GF-D8 (cell line): ENCODE results near the gene TRABD.
"Not testable (repeated sequence)": the region's sequence is repeated elsewhere in the genome, so short reads cannot be mapped to it uniquely, and the experiment has no call there.

ENCODE experiments used
- DNase-seq: peaks from one replicate; lab custom pipeline; 2025; lab: John Stamatoyannopoulos, UW

The TRABD gene

DNA sequence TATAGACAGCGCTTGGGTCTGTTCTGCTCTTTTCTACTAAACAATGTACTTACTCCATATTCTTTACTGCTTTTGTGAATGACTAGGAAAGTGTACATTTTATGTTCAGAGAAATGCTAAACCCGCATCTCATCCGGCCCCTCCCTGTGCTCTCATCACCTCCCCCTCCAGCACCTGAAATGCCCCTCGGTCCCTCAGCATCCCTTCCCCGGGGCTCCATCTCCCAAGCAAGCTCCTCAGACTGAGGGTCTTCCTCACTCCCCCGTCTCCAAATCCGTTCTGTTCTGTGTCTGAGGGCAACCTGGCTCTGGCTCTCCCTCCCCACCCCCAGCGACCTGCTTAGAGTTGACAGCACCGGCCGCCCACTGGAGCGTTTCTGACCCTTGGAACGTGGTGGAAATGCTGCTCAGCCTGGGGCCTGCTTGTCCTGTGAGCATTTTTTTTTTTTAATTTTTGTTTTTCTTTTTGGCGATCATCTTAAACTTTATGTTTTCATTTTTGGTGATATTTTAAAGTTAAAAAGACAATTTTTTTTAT is 16.5 kb downstream of the TRABD start:
- no peak for DNase-seq

DNA sequence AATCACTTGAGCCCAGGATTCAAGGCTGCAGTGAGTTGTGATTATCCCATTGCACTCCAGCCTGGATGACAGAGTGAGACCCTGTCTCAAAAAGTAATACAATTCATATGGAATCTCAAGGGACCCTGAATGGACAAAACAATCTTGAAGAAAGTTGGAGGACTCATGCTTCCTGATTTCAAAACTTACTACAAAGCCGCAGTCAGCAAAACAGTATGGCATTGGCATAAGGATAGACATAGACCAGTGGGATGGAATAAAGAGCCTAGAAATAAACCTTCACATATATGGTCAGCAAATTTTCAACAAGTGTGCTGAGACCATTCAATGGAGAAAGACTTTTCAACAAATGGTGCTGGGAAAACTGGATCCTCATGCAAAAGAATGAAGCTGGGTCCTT is 17.6 kb downstream of the TRABD start:
- no peak for DNase-seq

DNA sequence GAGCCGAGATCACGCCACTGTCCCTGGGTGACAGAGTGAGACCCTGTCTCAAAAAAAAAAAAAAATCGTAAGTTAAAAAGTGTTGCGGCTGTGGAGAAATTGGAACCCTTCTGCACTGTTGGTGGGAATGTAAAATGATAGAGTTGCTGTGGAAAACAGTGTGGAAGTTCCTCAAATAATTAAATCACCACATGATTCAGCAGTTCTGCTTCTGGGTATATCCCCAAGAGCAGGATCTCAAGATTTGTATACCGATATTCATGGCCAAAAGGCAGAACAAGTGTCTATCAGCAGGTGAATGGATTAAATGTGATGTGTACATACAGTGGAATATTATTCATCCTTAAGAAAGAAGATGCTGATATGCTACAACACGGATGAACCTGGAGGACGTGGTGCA is 18.9 kb downstream of the TRABD start:
- DNase-seq = no peak

DNA sequence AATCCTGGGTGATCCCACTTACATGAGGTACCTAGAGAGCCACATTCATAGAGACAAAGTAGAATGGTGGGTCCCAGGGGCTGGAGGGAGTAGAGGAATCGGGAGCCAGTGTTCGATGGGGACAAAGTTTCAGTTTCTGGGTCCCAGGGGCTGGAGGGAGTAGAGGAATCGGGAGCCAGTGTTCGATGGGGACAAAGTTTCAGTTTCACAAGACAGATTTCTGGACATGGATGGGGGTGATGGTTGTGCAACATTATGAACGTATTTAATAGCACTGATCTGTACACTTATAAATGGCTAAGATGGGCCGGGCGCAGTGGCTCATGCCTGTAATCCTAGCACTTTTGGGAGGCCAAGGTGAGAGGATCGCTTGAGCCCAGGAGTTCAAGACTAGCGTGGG is 19.3 kb downstream of the TRABD start:
- not testable (repeated sequence) for DNase-seq

DNA sequence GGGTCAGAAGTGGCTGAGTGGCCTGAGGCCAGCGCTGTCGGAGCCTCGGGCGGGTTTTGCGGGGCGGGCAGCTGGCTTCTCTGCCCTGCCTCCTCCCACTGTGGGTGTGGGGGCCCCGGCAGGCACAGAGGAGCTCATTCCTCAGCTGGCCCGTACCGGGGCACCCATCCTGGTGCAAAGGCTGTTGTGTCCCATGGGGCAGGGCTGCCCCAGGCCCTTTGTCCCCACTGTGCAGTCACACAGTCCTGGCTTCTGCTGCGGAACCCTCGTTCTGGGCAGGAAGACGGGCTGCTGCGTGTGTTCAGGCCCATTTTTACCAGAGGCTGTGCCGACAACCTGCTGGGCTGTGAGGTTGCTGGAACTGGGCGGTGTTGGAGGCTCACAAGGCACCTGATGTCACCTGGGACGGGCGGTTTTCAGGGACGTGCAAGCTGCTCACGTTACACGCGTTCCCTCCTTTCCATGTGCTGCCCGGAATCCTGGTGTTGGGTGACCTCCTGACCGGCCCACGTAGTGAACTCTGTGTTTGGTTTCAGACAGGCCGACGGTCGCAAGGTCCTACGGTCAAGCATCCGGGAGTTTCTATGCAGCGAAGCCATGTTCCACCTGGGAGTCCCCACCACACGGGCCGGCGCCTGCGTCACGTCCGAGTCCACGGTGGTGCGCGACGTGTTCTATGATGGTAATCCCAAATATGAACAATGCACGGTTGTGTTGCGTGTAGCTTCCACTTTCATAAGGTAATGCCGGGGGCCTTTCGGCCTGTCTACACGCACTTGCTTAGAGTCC is 20.3 kb downstream of the TRABD start:
- DNase-seq = no peak

DNA sequence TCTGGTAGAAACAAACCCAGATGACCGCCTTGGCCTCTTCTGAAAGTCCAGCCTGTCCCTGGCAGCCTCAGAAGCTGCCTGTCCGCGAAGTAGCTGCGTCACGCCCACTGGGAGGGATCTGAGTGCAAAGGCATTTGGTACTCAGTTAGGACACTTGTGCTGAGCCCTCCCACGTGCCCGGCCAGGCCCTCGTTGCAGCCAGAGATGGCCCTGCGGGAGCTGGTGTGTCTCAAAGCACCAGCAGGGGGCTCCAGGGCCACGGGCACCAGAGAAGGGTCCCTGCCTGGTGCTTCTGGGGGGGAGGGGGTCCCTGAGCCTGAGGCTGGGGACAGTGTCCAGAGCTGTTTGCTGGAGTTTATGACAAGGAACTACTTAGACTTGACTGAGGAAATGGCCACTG is 20.9 kb downstream of the TRABD start:
- DNase-seq = no peak

DNA sequence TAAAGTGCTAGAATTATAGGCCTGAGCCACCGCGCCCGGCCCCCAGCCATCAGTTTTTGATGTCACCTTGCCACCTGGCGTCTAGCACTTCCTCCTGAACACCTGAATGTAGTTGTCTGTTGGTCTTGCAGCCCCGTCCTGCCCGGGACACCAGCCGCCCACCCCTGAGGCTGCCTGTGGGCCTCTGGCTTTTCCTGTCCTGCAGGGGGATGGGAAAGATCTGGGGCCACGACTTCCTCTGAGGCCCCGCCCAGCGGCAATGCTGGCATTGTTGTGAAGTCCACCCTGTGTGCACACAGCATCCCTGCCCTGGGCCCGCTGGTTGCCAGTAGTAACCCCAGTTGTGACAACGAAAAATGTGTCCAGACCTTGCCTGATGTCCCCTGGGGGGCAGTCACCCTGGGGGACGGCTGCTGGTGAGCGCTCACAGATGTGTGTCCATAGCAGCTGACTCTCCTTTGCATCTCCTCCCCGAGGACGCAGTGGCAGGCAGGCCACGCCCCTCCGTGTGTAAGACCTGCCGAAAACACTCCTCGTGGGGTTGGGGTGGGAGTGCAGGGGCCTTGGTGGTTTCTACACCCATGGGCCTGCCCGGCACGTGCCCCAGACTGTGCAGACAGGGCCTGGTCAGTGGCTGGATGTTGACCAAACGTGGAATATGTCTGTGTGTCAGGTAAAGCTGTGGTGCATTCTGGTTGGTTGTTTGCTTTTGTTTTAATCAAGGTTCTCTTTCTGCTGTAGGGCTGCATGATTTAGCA is 21.8 kb downstream of the TRABD start:
- no peak for DNase-seq

DNA sequence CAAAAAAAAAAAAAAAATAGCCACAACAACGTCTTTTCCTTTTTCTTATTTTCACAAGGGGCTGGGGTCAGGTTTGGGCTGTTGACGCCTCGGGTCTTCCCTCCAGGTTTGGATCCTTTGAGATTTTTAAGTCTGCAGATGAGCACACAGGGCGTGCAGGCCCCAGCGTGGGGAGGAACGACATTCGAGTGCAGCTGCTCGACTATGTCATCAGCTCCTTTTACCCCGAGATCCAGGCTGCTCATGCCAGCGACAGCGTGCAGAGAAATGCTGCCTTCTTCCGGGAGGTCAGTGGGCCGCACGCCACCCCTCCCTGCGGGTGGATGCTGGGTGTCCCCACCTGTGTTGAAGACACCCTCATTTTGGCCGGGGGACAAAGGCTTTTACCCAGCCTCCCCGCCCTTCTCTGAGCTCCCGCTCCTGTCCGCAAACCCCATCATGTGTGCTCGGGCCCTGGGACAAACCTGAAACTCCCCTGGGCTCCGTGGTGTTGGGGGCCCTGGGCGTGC is 22.8 kb downstream of the TRABD start:
- DNase-seq = no peak

DNA sequence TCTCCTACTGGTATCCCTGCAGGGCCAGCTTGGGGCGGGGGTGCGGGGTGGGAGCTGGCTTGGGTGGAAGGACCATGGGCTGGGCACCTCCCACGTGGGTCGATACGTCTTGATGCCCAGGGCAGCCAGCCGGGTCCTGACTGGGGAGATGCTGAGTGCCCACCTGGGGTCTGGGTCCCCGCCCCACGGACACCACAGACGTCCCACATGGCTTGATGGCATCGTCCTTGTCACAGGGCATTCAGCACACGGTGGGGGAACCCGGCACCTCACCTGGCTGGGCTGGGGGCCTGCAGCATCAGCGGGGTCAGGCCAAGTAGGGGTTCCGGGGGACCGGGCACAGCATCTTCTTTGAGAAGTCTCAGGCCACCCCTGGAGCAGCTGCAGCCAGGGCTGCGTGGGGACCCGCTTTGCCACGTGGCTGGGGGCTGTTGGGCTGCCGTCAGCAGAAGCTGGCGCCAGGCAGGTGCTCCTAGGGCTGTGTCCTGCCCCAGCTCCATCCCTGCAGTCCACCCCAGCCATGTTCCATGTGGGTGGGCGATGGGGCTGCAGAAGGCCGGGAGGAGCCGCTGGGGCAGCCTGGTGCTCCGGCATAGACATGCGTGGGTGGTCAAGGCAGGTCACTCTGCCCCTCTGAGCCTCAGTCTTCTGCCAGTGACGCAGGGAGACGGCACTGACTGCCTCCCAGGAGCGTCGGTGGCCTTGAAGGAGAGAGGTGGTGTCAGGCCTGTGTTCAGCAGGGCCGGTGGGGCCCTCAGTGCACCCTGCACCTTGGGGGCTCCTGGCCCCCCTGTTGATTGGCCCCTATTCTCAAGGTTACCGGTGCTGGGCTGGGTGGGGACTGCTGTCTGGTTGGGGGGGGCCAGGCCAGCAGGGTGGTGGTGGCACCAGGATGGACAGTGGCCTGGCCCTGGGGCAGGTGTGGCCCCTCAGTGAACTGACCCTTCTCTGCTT is 23.5 kb downstream of the TRABD start:
- no peak for DNase-seq

DNA sequence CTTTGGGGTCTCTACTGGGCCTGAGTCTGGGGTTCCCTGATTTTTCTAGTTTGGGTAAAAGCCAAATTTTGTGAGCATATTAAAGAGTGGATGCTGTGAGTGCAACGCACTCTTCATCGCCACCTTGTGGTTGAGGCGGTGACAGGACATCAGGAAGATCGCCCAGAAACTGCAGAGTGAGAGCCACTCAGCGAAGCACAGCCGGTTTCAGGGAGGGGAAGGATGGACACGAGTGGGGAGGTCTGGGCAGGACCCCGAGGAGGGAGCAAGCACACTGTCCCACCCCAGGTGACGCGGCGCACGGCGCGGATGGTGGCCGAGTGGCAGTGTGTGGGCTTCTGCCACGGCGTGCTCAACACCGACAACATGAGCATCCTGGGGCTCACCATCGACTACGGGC is 24.2 kb downstream of the TRABD start:
- no peak for DNase-seq

DNA sequence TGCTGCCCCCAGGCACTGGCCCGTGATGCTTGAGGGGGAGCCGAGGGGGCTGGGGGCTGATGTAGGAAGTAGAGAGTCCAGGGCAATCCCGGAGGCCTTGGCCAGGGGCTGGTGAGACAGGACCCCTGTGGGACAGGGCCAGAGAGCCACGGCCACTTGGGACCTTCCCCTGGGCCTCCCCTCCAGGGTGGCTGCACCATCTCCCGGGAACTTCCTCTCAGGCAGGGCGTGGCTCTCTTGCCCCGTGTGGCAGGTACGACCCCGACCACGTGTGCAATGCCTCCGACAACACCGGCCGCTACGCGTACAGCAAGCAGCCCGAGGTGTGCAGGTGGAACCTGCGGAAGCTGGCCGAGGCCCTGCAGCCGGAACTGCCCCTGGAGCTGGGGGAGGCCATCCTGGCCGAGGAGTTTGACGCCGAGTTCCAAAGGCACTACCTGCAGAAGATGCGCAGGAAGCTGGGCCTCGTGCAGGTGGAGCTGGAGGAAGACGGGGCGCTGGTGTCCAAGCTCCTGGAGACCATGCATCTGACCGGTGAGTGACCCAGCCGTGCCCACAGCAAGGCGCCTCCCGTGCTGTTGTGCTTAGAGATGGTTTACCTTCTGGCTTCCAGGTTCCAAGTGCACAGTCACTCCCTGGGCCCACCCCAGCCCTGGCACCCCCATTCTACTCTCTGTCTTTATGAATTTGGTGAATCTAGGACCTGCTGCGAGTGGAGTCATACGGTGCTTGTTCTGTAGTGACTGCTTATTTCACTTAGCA is 24.8 kb downstream of the TRABD start:
- DNase-seq = no peak

DNA sequence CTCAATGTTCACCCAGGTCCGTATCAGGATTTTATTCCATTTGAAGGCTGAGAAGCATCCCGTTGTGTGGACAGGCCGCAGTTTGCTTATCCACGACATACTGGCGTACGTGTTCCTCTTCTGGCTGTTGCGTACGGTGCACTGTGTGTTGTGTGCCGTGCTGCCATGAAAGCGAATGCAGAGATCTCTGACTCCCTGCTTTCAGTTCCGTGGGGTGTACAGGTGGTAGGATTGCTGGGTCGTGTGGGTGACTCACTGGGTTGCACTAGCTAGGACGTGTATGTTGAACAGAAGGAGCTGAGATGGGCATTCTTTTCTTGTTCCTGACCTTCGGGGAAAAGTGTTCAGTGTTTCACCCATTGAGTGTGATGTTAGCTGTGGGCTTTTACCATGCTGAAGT is 25.4 kb downstream of the TRABD start:
- no peak for DNase-seq

DNA sequence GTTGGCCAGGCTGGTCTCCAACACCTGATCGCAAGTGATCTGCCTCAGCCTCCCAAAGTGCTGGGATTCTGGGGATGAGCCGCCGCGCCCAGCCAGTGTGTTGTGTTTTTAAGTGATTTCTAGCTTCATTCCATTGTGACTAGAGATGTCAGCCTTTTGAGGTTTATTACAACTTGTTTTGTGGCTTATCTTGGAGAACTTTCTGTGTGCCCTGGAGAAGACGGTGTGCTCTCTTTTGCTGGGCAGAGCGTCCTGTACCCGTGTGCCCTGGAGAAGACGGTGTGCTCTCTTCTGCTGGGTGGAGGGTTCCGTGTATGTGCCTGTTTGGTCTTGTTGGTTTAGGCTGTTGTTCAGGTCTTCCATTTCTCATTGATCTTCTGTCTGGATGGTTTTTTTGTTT is 27.6 kb downstream of the TRABD start:
- no peak for DNase-seq

DNA sequence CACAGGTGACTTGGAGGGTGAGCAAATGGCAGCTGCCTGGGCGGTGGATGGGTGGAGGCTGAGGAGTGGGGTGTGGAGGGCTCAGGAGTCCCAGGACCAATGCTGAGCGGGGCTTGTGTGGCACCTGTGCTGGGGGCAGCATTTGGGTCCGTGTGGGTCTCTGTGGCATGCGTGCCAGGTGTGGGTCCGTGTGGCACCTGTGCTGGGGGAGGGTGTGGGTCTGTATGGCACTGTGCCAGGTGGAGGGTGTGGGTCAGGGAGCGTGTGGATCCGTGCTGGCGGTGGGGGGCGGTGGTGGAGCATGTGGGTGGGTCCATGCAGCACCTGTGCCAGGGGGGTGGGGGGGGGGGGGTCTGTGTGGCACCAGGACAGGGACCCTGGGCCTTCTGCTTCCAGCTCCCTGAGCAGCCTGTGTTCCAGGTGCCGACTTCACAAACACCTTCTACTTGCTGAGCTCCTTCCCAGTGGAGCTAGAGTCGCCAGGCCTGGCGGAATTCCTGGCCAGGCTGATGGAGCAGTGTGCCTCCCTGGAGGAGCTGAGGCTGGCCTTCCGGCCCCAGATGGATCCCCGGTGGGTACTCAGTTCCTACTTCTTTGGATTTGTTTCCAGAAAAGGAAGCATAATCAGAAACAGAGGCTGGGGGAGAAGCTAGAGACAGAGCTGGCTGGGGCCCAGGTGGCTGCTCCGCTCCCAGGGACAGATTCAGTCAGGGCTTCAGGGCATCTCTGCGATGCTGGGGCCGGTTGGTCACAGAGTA is 29.8 kb downstream of the TRABD start:
- DNase-seq = no peak

DNA sequence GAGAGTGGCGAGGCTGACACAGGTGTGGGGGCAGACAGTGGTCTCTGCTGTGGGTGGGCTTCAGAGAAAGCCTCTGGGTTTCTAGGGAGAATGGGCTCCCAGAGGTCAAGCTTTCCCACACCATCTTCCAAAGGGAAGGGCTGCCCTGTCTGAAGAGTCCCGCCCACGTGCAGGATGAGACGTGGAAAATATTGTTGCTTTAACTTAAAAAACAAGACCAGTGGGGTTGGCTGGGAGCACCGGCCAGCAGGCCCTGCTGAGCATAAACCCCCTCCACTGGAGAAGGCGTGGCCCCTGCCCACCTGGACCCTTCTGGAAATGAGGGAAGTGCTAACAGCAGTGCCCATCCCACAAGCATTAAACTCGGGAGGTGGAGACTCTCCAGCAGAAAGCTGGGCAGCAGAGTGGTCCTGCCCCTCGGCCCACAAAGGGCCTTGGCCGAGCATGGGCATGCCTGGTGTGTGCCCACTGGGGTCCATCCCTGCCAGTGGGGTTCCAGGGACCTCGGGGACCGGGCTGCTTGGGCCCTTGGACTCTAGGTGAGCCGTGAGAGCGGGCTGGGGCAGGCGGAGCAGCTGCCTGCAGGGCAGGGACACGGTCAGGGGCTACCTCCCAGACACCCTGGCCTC is 30.5 kb downstream of the TRABD start:
- no peak for DNase-seq

DNA sequence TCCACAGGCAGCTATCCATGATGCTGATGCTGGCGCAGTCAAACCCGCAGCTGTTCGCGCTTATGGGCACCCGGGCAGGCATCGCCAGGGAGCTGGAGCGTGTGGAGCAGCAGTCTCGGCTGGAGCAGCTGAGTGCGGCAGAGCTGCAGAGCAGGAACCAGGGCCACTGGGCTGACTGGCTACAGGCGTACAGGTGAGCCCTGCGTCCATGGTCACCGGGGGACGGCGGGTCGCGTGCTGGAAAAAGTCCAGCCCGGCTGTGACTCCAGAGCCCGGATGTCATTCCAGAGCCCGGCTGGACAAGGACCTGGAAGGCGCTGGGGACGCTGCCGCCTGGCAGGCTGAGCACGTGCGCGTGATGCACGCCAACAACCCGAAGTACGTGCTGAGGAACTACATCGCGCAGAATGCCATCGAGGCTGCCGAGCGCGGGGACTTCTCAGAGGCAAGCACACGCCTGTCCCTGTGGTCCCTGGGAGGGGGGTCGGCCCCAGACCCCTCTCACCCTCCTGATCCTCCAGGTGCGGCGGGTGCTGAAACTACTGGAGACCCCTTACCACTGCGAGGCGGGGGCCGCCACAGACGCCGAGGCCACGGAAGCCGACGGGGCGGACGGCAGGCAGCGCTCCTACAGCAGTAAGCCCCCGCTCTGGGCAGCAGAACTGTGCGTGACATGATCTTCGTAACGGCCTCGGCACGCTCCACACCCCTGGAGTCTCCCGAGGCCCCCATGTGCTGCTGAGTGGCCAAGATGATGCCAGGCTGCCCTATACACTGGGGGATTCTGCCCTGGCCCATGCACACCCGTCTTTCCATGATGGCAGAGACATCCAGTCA is 31.2 kb downstream of the TRABD start:
- no peak for DNase-seq

DNA sequence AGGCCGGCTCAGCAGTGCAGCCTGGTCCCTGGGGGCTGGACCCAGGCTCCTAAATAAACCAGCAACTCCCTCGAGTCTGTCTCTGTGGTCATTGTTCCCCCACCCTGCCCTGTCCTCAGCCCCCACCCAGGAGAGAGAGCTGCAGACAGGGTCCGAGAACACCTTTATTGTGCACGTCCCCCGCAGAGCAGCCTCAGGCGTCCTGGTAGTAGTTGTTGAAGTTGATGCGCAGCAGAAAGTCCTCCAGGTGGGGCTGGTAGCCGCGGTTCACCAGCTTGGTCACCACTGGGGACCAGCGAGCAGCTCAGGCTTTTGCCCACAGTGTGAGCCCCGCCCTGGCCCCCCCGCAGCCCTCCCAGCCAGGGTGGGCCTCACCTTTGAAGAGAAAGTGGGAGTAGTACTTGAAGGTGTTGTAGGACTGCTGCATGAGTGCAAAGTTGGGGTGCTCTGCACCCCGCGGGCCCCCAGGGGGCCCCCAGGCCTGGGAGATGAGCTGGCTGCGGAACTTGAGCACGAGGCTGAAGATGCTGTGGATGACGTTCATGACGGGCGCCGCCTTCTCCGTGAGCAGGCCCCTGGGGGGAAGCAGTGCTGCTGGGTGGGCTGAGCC is 31.9 kb downstream of the TRABD start:
- DNase-seq = no peak

DNA sequence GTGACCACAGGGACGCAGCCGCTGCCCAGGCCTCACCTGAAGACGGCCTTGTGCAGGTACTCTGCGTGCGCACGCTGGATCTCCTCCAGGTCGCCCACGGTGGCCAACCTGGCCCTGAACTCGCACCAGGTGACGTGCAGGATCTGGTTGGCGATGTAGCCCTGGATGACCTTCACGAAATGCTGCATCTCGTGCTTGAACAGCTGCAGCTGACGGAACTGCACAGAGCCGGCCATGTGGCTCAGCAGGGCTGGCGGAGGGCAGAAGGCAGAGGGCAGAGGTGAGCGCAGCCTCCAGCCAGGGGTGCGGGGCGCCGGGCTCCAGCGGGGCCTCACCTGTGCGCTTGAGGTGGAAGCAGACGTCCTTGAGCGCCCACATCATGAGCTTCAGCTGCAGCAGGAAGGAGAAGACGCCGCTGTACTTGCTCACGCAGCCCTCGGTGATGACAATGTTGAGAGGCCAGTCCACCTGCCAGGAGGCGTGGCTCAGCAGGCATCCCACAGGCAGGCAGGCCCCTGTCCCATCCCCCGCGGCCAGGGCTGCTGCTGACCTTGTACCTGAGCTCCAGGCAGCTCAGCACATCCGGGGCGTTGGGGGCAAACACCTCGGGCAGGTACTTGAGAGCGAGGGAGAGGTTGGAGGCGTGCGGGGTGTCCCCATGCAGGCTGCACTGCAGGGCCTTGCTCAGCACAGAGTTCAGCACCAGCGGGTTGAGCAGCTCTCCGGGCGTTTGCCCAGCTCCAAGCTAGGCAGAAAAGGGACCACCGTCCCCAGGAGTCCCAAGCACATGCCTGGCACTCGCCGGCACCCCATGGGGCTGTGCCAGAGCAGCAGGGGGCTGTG is 32.7 kb downstream of the TRABD start:
- DNase-seq = no peak
